LHCN-M2 (cell line): ENCODE results near the gene SPRR4. TPM values are rescaled to one million over a fixed set of nuclear protein-coding genes. Genes with fewer than 3 reads are reported as not detected.
"Not testable (repeated sequence)": the region's sequence is repeated elsewhere in the genome, so short reads cannot be mapped to it uniquely, and the experiment has no call there.

Experiments used
- DNase-seq: peaks from one replicate; pipeline ENCODE4 v3.0.0-alpha.2; 2012; ENCODE audit warnings: low read depth
- total RNA-seq: library from RNA; depleted of rRNA; stranded (reverse); fragments of >200 nt; gene quantifications from 2 replicates; pipeline ENCODE4 v1.2.3, GENCODE V29; 2014

The SPRR4 gene
- total RNA-seq, 1 experiment from 2014 or later, result not detected

- DNase-seq, result no peak
These were observed 4.6 kb upstream of the SPRR4 start for GRCh38 chr1:152965853-152966252.

GRCh38 chr1:152967201-152967600 is 3.2 kb upstream of the SPRR4 start:
- no peak for DNase-seq

- no peak for DNase-seq
These were observed 2.2 kb upstream of the SPRR4 start for GRCh38 chr1:152968248-152968647.

GRCh38 chr1:152969036-152969435 is 1.4 kb upstream of the SPRR4 start:
- DNase-seq, result no peak

GRCh38 chr1:152972196-152972886 is 1.9 kb downstream of the SPRR4 start:
- no peak for DNase-seq

GRCh38 chr1:152976688-152977087 is 6.2 kb downstream of the SPRR4 start:
- no peak for DNase-seq

- DNase-seq, result no peak
These were observed 7.2 kb downstream of the SPRR4 start for GRCh38 chr1:152977614-152978013.

- no peak for DNase-seq
These were observed 10.2 kb downstream of the SPRR4 start for GRCh38 chr1:152980676-152981075.

GRCh38 chr1:152981146-152981871 is 10.9 kb downstream of the SPRR4 start:
- no peak for DNase-seq

GRCh38 chr1:152982076-152982475 is 11.6 kb downstream of the SPRR4 start:
- DNase-seq, result no peak

- no peak for DNase-seq
These were observed 12.8 kb downstream of the SPRR4 start for GRCh38 chr1:152983234-152983633.

GRCh38 chr1:152983743-152984142 is 13.3 kb downstream of the SPRR4 start, which contains the start of gene SPRR1A:
TSS of gene SPRR1A (plus strand) at chr1:152984081. CDS start at chr1:152985231, 1,150 bp downstream.
- DNase-seq, result no peak

GRCh38 chr1:152986578-152986977 is 16.1 kb downstream of the SPRR4 start:
- DNase-seq, result no peak

GRCh38 chr1:152993186-152993585 is 22.7 kb downstream of the SPRR4 start:
- DNase-seq, result no peak

GRCh38 chr1:152995842-152996241 is 25.4 kb downstream of the SPRR4 start:
- no peak for DNase-seq

- DNase-seq, result no peak
These were observed 26.4 kb downstream of the SPRR4 start for GRCh38 chr1:152996633-152997400.

GRCh38 chr1:152997901-152998300 is 27.5 kb downstream of the SPRR4 start:
- DNase-seq, result no peak

GRCh38 chr1:152998476-152998875 is 28.0 kb downstream of the SPRR4 start:
- DNase-seq, result no peak

- DNase-seq, result no peak
These were observed 29.4 kb downstream of the SPRR4 start for GRCh38 chr1:152999818-153000217.

GRCh38 chr1:153000294-153000693 is 29.8 kb downstream of the SPRR4 start:
- no peak for DNase-seq

GRCh38 chr1:153001382-153001781 is 30.9 kb downstream of the SPRR4 start, which contains the start of gene SPRR3:
TSS of gene SPRR3 (plus strand) at chr1:153001749. CDS start at chr1:153003021, 1,272 bp downstream.
- DNase-seq, result no peak

GRCh38 chr1:153011235-153011758 is 40.8 kb downstream of the SPRR4 start:
- DNase-seq, result not testable (repeated sequence)
